ENCODE measurements around the gene SNX25. TPM values are rescaled to one million over a fixed set of nuclear protein-coding genes. Genes with fewer than 3 reads are reported as not detected.
A peak's percentile ranks its signal among the peaks of the same experiment; 100 is the strongest.

SNX25 gene
- total and polyA plus RNA-seq, 4 experiments from 2014 or later, result 3.5 to 24.5 (median 15.7) TPM

GRCh38 chr4:185398618-185399017 is 189.2 kb downstream of the SNX25 start:
- Mint-ChIP-seq H3K27ac (peak overlapping the region in 2 of 7 donors; percentile 13 to 47), H3K4me1 (peaks cover 10 to 21% (median 17%) of the 10 kb centered on the region in 4 donors), H3K9me3 (no peaks in the 10 kb centered on the region), H3K4me3 (no peak overlapping the region), H3K36me3 (peaks cover 13 to 38% of the 10 kb centered on the region in 2 donors), H3K27me3 (no peaks in the 10 kb centered on the region)
- ChIA-PET POLR2A (ENCODE audit: partially characterized antibody) (interaction anchor here (0.6 kb wide), 1 partner anchor 27 kb away, joined by 3 read pairs; the partner anchor contains the start of gene UFSP2), CTCF (ENCODE audit: partially characterized antibody) (no interaction called here)
- Histone ChIP-seq H3K9me3 (ENCODE audit: control insufficient read depth in 1 of 2, low read length in 2 of 2) (no peaks in the 10 kb centered on the region), H3K4me1 (ENCODE audit: insufficient read depth, low read length) (peaks cover 18% of the 10 kb centered on the region), H3K36me3 (ENCODE audit: insufficient read depth, low read length) (peaks cover 9% of the 10 kb centered on the region), H3K27me3 (ENCODE audit: insufficient read depth, low read length) (no peaks in the 10 kb centered on the region), H3K27ac (ENCODE audit: low read depth, low read length) (no peak overlapping the region), H3K4me3 (ENCODE audit: low read length in 2 of 2) (no peak overlapping the region)
- intact Hi-C loops (cut with micrococcal nuclease), result loop anchor here (5.0 to 10.0 kb wide), 6 partner anchors 256 to 1741 kb away; partner anchors contain the start of genes ACSL1, CENPU, CYP4V2 and RWDD4
- DNase-seq, result no peak

GRCh38 chr4:185399466-185399865 is 190.1 kb downstream of the SNX25 start:
- Histone ChIP-seq H3K4me1 (ENCODE audit: insufficient read depth, low read length) (peaks cover 12% of the 10 kb centered on the region), H3K27me3 (ENCODE audit: insufficient read depth, low read length) (no peaks in the 10 kb centered on the region), H3K36me3 (ENCODE audit: insufficient read depth, low read length) (peaks cover 9% of the 10 kb centered on the region), H3K27ac (ENCODE audit: low read depth, low read length) (no peak overlapping the region), H3K9me3 (ENCODE audit: control insufficient read depth in 1 of 2, low read length in 2 of 2) (no peaks in the 10 kb centered on the region), H3K4me3 (ENCODE audit: low read length in 2 of 2) (no peak overlapping the region)
- H3K27ac Mint-ChIP-seq, result no peak overlapping the region
- H3K36me3 Mint-ChIP-seq, result peaks cover 16 to 41% of the 10 kb centered on the region in 2 donors
- CTCF ChIA-PET (ENCODE audit: partially characterized antibody), result no interaction called here
- H3K9me3 Mint-ChIP-seq, result no peaks in the 10 kb centered on the region
- H3K4me1 Mint-ChIP-seq, result peaks cover 7 to 18% (median 15%) of the 10 kb centered on the region in 4 donors
- intact Hi-C loops (cut with micrococcal nuclease), result loop anchor here (5.0 to 10.0 kb wide), 6 partner anchors 257 to 1742 kb away; partner anchors contain the start of genes ACSL1, CENPU, CYP4V2 and RWDD4
- POLR2A ChIA-PET (ENCODE audit: partially characterized antibody), result no interaction called here
- DNase-seq, result no peak
- no peaks in the 10 kb centered on the region for H3K27me3 Mint-ChIP-seq
- no peak overlapping the region for H3K4me3 Mint-ChIP-seq

- H3K9me3 ChIP-seq (ENCODE audit: control insufficient read depth in 1 of 2, low read length in 2 of 2), result no peaks in the 10 kb centered on the region
- Mint-ChIP-seq H3K27me3 (no peaks in the 10 kb centered on the region), H3K27ac (no peak overlapping the region), H3K4me1 (peaks cover 0 to 1% (median 0%) of the 10 kb centered on the region in 4 donors), H3K9me3 (peaks cover 0 to 2% (median 0%) of the 10 kb centered on the region in 8 donors), H3K4me3 (no peak overlapping the region), H3K36me3 (peaks cover 33 to 60% of the 10 kb centered on the region in 2 donors)
- peaks cover 22% of the 10 kb centered on the region for H3K36me3 ChIP-seq (ENCODE audit: insufficient read depth, low read length)
- H3K4me3 ChIP-seq (ENCODE audit: low read length in 2 of 2), result no peak overlapping the region
- POLR2A ChIA-PET (ENCODE audit: partially characterized antibody), result no interaction called here
- H3K4me1 ChIP-seq (ENCODE audit: insufficient read depth, low read length), result no peaks in the 10 kb centered on the region
- H3K27ac ChIP-seq (ENCODE audit: low read depth, low read length), result no peak overlapping the region
- intact Hi-C loops (cut with micrococcal nuclease), result no loop called here
- CTCF ChIA-PET (ENCODE audit: partially characterized antibody), result interaction anchor here (1.3 kb wide), 1 partner anchor 23 kb away, joined by 3 read pairs; no protein-coding TSS in a partner anchor
- H3K27me3 ChIP-seq (ENCODE audit: insufficient read depth, low read length), result no peaks in the 10 kb centered on the region
- no peak for DNase-seq
Observed at GRCh38 chr4:185404031-185404430, 194.6 kb downstream of the SNX25 start.

GRCh38 chr4:185405296-185405999 is 196.1 kb downstream of the SNX25 start:
- Histone ChIP-seq H3K36me3 (ENCODE audit: insufficient read depth, low read length) (peaks cover 26% of the 10 kb centered on the region), H3K27me3 (ENCODE audit: insufficient read depth, low read length) (no peaks in the 10 kb centered on the region), H3K4me1 (ENCODE audit: insufficient read depth, low read length) (no peaks in the 10 kb centered on the region), H3K9me3 (ENCODE audit: control insufficient read depth in 1 of 2, low read length in 2 of 2) (no peaks in the 10 kb centered on the region), H3K27ac (ENCODE audit: low read depth, low read length) (no peak overlapping the region), H3K4me3 (ENCODE audit: low read length in 2 of 2) (no peak overlapping the region)
- Mint-ChIP-seq H3K4me1 (peaks cover 0 to 3% (median 0%) of the 10 kb centered on the region in 4 donors), H3K4me3 (no peak overlapping the region), H3K36me3 (peaks cover 35 to 54% of the 10 kb centered on the region in 2 donors), H3K27me3 (no peaks in the 10 kb centered on the region), H3K27ac (peak overlapping the region in 3 of 7 donors; percentile 22 to 50 (median 31)), H3K9me3 (peaks cover 0 to 2% (median 0%) of the 10 kb centered on the region in 8 donors)
- no peak for DNase-seq
- intact Hi-C loops (cut with micrococcal nuclease), result no loop called here
- POLR2A ChIA-PET (ENCODE audit: partially characterized antibody), result interaction anchor here (1.4 to 2.1 kb wide), 2 partner anchors 10 to 20 kb away, joined by 7 to 9 read pairs; partner anchors contain the start of genes ANKRD37, LRP2BP and UFSP2
- CTCF ChIA-PET (ENCODE audit: partially characterized antibody), result interaction anchor here (1.4 kb wide), 2 partner anchors 10 to 20 kb away, joined by 3 to 4 read pairs; partner anchors contain the start of genes LRP2BP and UFSP2

- Mint-ChIP-seq H3K27me3 (no peaks in the 10 kb centered on the region), H3K36me3 (peaks cover 38 to 50% of the 10 kb centered on the region in 2 donors), H3K4me3 (no peak overlapping the region), H3K27ac (peak overlapping the region in 1 of 7 donors; percentile 58), H3K4me1 (peaks cover 0 to 2% (median 0%) of the 10 kb centered on the region in 4 donors), H3K9me3 (peaks cover 0 to 2% (median 0%) of the 10 kb centered on the region in 8 donors)
- H3K36me3 ChIP-seq (ENCODE audit: insufficient read depth, low read length), result peaks cover 17% of the 10 kb centered on the region
- no peaks in the 10 kb centered on the region for H3K9me3 ChIP-seq (ENCODE audit: control insufficient read depth in 1 of 2, low read length in 2 of 2)
- POLR2A ChIA-PET (ENCODE audit: partially characterized antibody), result interaction anchor here (1.3 kb wide), 1 partner anchor 12 kb away, joined by 3 read pairs; the partner anchor contains the start of gene ANKRD37
- CTCF ChIA-PET (ENCODE audit: partially characterized antibody), result no interaction called here
- H3K27me3 ChIP-seq (ENCODE audit: insufficient read depth, low read length), result no peaks in the 10 kb centered on the region
- intact Hi-C loops (cut with micrococcal nuclease), result no loop called here
- DNase-seq, result no peak
- no peak overlapping the region for H3K27ac ChIP-seq (ENCODE audit: low read depth, low read length)
- H3K4me3 ChIP-seq (ENCODE audit: low read length in 2 of 2), result no peak overlapping the region
- no peaks in the 10 kb centered on the region for H3K4me1 ChIP-seq (ENCODE audit: insufficient read depth, low read length)
Observed at GRCh38 chr4:185408432-185408831, 199.0 kb downstream of the SNX25 start.

- no peaks in the 10 kb centered on the region for H3K9me3 Mint-ChIP-seq
Observed at GRCh38 chr4:185411849-185412248, 202.5 kb downstream of the SNX25 start.

GRCh38 chr4:185412412-185412811 is 203.0 kb downstream of the SNX25 start:
- ChIA-PET POLR2A (ENCODE audit: partially characterized antibody) (interaction anchor here (0.8 kb wide), 1 partner anchor 13 kb away, joined by 3 read pairs; no protein-coding TSS in a partner anchor), CTCF (ENCODE audit: partially characterized antibody) (no interaction called here)
- intact Hi-C loops (cut with micrococcal nuclease), result no loop called here
- H3K4me1 ChIP-seq (ENCODE audit: insufficient read depth, low read length), result no peaks in the 10 kb centered on the region
- Mint-ChIP-seq H3K4me3 (no peak overlapping the region), H3K36me3 (peaks cover 39 to 61% of the 10 kb centered on the region in 2 donors), H3K27ac (peak overlapping the region in 3 of 7 donors; percentile 6 to 44 (median 39)), H3K9me3 (no peaks in the 10 kb centered on the region), H3K27me3 (no peaks in the 10 kb centered on the region), H3K4me1 (peaks cover 0 to 4% (median 3%) of the 10 kb centered on the region in 4 donors)
- H3K36me3 ChIP-seq (ENCODE audit: insufficient read depth, low read length), result peaks cover 26% of the 10 kb centered on the region
- H3K4me3 ChIP-seq (ENCODE audit: low read length in 2 of 2), result no peak overlapping the region
- DNase-seq, result no peak
- no peaks in the 10 kb centered on the region for H3K9me3 ChIP-seq (ENCODE audit: control insufficient read depth in 1 of 2, low read length in 2 of 2)
- H3K27ac ChIP-seq (ENCODE audit: low read depth, low read length), result no peak overlapping the region
- H3K27me3 ChIP-seq (ENCODE audit: insufficient read depth, low read length), result no peaks in the 10 kb centered on the region

More at GRCh38 chr4:185411849-185412248, 202.5 kb downstream of the SNX25 start:
- DNase-seq, result no peak
- Mint-ChIP-seq H3K4me1 (peaks cover 0 to 4% (median 3%) of the 10 kb centered on the region in 4 donors), H3K27me3 (no peaks in the 10 kb centered on the region), H3K27ac (no peak overlapping the region), H3K4me3 (no peak overlapping the region), H3K36me3 (peaks cover 34 to 56% of the 10 kb centered on the region in 2 donors)
- no peak overlapping the region for H3K4me3 ChIP-seq (ENCODE audit: low read length in 2 of 2)
- ChIA-PET CTCF (ENCODE audit: partially characterized antibody) (no interaction called here), POLR2A (ENCODE audit: partially characterized antibody) (no interaction called here)
- H3K27ac ChIP-seq (ENCODE audit: low read depth, low read length), result no peak overlapping the region
- peaks cover 22% of the 10 kb centered on the region for H3K36me3 ChIP-seq (ENCODE audit: insufficient read depth, low read length)
- H3K4me1 ChIP-seq (ENCODE audit: insufficient read depth, low read length), result no peaks in the 10 kb centered on the region
- intact Hi-C loops (cut with micrococcal nuclease), result no loop called here
- H3K9me3 ChIP-seq (ENCODE audit: control insufficient read depth in 1 of 2, low read length in 2 of 2), result no peaks in the 10 kb centered on the region
- no peaks in the 10 kb centered on the region for H3K27me3 ChIP-seq (ENCODE audit: insufficient read depth, low read length)

Measured in CD4-positive, alpha-beta memory T cell (primary cell).